ENCODE data around the gene TXNRD1.

- TF ChIP-seq CTCF (IDR thresholded peaks at IDR 0.05; ENCODE audit: low read depth, low read length, poor library complexity, severe bottlenecking), result no peak
- TF ChIP-seq EZH2phosphoT487 (IDR thresholded peaks at IDR 0.05; ENCODE audit: borderline replicate concordance, low read length), result no peak
Observed at GRCh38 chr12:104248444-104248843, 32.9 kb downstream of the TXNRD1 start.

All from DOHH2 (cell line).